GM18526 (cell line): ENCODE measurements around the gene IQCH.
A peak's percentile ranks its signal among the peaks of the same experiment; 100 is the strongest.

ENCODE experiments used
- POLR2A ChIP-seq: IDR thresholded peaks from 3 replicates; pipeline ENCODE4 v1.6.1; 2011; ENCODE audit not compliant: insufficient read length; ENCODE audit errors: extremely low read depth

IQCH gene

GRCh38 chr15:67506775-67507747 lies 252.5 kb downstream of the IQCH start:
- no peak for TF ChIP-seq POLR2A

GRCh38 chr15:67508407-67508806 lies 253.8 kb downstream of the IQCH start:
- TF ChIP-seq POLR2A: no peak

GRCh38 chr15:67509918-67510317 lies 255.3 kb downstream of the IQCH start:
- no peak for TF ChIP-seq POLR2A

GRCh38 chr15:67510597-67511190 lies 256.1 kb downstream of the IQCH start:
- no peak for TF ChIP-seq POLR2A

GRCh38 chr15:67511606-67512005 lies 257.0 kb downstream of the IQCH start:
- TF ChIP-seq POLR2A: no peak

- no peak for TF ChIP-seq POLR2A
These were observed 257.6 kb downstream of the IQCH start for GRCh38 chr15:67512140-67512539.

GRCh38 chr15:67512933-67513714 lies 258.5 kb downstream of the IQCH start:
- no peak for TF ChIP-seq POLR2A

GRCh38 chr15:67515090-67515489 lies 260.5 kb downstream of the IQCH start:
- no peak for TF ChIP-seq POLR2A

GRCh38 chr15:67515557-67515956 lies 261.0 kb downstream of the IQCH start:
- TF ChIP-seq POLR2A: no peak

DNA sequence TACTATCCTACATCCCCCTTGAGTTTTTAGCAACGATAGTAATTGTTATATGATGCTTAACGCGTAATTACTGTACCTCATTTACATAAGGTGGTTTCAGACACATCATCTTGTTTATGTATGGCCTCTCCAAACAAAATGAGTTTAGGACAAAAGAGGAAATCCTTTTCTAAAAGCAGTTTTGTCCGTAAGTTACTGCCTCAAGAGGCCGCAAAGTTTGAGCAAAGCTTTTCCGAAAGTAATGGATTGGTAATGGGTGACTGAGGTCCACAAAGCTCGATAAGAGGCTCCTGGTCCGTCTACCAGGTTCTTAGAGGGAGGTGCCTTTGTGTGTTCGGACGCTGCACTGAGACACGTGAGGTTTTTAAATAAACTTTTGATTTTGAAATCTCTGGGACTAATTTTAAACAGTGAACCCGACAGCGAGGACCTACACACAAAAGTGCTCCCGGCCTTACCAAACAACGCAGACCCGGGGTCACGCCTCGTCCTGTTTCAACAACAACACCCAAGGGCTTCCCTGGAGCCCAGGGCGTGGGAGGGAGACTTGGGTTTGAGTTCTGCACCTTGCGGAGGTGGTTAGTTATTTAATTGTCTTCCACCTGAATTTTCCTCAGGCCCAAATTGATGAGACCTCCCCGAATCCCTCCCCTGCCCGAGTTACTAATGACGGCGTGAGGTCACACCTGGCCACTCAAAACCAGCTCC lies 265.9 kb downstream of the IQCH start:
- no peak for TF ChIP-seq POLR2A

DNA sequence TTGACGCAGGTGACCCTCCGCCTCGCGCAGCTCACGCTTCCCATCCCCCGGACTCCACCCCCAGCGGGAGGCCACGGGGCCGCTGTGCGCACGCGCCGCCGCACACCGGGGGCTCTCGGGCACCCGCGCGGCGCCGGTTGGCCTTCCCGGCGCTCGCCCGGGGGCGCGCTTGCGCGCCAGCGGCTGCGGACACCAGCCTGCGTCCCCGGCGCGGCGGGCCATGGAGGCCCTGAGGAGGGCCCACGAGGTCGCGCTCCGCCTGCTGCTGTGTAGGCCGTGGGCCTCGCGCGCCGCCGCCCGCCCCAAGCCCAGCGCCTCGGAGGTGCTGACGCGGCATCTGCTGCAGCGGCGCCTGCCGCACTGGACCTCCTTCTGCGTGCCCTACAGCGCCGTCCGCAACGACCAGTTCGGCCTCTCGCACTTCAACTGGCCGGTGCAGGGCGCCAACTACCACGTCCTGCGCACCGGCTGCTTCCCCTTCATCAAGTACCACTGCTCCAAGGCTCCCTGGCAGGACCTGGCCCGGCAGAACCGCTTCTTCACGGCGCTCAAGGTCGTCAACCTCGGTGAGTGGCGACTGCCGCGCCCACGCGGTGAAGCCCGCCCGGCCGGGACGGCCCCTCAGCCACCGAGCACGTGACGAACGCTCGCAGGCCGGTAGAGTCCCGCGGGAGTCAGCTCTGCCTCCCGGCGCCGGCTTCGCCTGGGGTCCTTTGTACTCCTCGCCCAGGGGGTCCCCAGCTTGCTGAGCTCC lies 266.6 kb downstream of the IQCH start, which contains the start of gene C15orf61:
Gene C15orf61 (plus strand): TSS at position 103 of the 754 bp plus-strand sequence. CDS start 118 bp downstream, at position 221.
- TF ChIP-seq POLR2A: peak; percentile 74

DNA sequence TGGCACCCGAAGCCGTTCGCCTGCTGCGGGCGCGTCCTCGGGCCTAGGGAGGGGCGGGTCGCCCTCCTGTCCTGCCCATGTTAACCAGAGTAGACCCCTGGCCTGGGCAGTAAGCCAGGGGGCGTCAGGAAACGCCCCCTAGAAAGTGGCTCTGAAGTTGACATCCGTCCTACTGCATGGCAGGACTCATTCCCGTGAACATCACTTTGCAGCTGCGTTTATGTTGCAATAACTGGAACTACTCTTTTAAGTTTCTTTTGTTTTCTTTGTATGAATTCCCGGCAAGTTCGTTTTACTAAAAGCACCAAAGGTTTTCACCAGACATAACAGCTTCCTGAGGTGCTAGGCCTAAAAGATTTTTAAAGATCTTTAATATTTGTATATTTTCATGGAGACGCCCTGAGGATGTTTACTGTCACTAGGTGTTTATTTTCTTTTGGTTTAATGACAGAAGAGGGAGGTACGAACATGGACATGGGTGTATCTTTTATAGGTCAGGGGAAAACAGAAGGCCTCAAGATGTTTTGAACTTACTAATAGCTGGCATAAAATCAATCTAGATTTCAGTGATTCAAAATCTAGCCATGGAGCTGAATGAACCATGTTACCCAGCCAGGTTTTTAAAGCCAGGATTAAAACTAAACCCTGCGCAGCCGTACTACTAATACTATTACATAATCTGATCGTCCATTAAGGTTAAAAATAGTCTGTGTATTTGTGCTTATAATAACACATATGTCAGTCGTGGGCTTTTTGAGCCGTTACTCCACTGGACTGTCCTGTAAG lies 267.4 kb downstream of the IQCH start:
- TF ChIP-seq POLR2A: no peak

DNA sequence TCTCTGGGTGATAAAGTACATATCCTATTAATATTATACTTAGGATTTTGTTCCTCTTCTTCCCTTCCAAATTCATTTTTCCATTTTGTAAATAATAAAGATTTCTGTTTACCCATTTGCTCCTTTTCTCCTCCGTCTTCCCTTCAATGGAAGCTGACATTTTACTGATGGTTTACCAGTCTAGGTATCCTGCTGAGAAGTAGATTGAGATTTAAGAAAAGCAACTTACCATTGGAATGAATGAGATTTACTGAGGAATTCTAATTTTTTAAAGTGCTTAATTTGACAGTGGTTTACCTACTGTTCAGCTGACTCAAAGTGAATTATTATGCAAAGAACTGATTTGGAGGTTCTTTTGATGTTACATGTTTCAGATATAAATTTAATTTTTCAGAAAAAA lies 268.7 kb downstream of the IQCH start:
- TF ChIP-seq POLR2A: no peak

DNA sequence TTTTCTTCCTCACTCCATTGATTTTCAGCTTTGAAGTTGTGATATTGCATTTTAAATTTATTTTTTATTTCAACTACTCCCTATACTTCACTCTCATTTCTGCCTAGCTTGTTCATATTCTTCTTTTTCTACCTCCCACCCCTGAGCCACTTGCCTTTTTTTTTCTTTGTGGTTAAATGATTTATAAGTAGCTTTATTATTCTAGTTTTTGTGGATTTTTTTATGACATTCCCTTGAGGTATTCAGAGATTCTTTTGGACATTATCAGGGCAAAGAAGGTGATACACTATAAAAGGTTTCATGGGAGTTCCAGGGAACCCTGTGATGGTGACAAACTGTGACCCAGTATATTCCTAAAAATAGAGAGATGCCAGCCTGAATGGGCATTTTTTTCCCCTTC lies 269.6 kb downstream of the IQCH start:
- no peak for TF ChIP-seq POLR2A

DNA sequence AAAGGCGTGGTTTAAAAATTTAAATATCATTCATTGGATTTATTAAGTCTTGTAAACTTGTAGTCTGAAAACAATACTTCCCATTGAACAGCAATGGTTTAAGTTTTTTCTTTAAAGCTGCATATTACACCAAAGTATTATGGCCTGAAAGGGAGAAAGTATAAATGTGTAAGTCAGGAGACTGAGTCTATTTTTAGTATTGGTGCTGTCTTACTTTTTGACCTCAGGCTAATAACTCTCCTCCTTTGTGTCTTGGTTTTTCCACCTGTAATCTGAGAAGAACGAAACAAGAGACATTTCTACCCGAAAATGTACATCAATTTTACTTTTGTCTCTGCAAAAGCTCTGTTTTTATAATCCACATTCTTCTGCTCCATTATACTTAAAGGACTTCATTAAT lies 273.9 kb downstream of the IQCH start:
- TF ChIP-seq POLR2A: no peak
